ENCODE results near the gene APP.

- no peak for TF ChIP-seq CTCF (conservative IDR thresholded peaks at IDR 0.05; ENCODE audit: low read depth, low read length)
- no peak for TF ChIP-seq EZH2 (IDR thresholded peaks at IDR 0.05; ENCODE audit: low read length, unreplicated experiment)
- no peak for TF ChIP-seq EZH2phosphoT487 (IDR thresholded peaks at IDR 0.05; ENCODE audit: borderline replicate concordance, low read length)
Observed at GRCh38 chr21:26055841-26056264, 114.7 kb downstream of the APP start.

Data from PC-3 (cell line).